B cell (primary cell): ENCODE measurements around the gene ADGRF1.

Experiments
- CTCF ChIP-seq: fragments of 200-600 bp; IDR thresholded peaks from one replicate; pipeline ENCODE4 v1.8.0; 2022; ENCODE audit warnings: antibody characterized with exemption, mild to moderate bottlenecking
- EZH2 ChIP-seq: IDR thresholded peaks from 2 replicates; pipeline ENCODE4 v1.6.1; 2012; ENCODE audit warnings: borderline replicate concordance, low read depth, mild to moderate bottlenecking, moderate library complexity, low read length; ENCODE audit not compliant: insufficient read depth, poor library complexity, severe bottlenecking

GRCh38 chr6:46973029-46973428, 69.1 kb downstream of the ADGRF1 start:
- TF ChIP-seq CTCF: no peak
- TF ChIP-seq EZH2: no peak
